Measurements from ENCODE around the gene FBXO15. TPM values are rescaled to one million over a fixed set of nuclear protein-coding genes. Genes with fewer than 3 reads are reported as not detected.

Gene FBXO15, protein sequence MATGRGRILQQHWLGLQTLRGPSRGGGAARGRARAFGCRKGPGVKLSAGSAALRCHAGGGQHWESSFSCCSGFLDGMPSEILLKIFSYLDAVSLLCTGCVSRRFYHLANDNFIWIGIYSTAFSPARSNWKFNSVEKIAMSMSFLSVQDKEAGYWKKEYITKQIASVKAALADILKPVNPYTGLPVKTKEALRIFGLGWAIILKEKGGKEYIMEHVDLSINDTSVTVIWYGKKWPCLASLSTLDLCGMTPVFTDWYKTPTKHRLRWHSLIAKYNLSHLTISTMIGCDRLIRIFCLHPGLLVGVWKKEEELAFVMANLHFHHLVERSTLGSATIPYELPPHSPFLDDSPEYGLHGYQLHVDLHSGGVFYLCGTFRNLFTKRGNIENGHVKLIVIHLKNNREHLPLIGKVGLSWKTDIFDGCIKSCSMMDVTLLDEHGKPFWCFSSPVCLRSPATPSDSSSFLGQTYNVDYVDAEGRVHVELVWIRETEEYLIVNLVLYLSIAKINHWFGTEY
- 0.48 TPM for polyA plus RNA-seq (2013, experiment 1 of 2)
- 0.60 TPM for polyA plus RNA-seq (2013, experiment 2 of 2)

- H3K23ac ChIP-seq (ENCODE audit: low read length in 2 of 2), result no peak within 1 kb of the TSS
- H3K36me3 ChIP-seq (ENCODE audit: control insufficient read depth in 1 of 2, insufficient read depth in 2 of 2, low read depth in 1 of 2, low read length in 2 of 2), result peaks cover 4 to 18% of the 10 kb centered on the region in 2 experiments
- peak within 1 kb of the TSS; percentile 87 for H4K8ac ChIP-seq (ENCODE audit: low read length)
- H2AFZ ChIP-seq (ENCODE audit: low read depth, low read length), result peak within 1 kb of the TSS; percentile 47
- peak within 1 kb of the TSS; percentile 73 for H2BK120ac ChIP-seq (ENCODE audit: low read depth, low read length)
- peak within 1 kb of the TSS; percentile 95 for H3K9ac ChIP-seq (ENCODE audit: low read length)
- peak; percentile 98 for DNase-seq
- H3K18ac ChIP-seq (ENCODE audit: low read depth in 1 of 2, low read length in 2 of 2), result peak within 1 kb of the TSS; percentile 69 to 84
- WGBS, result under 1% methylated on average over 55 of the region's 58 CpGs
- no peak within 1 kb of the TSS for H3K14ac ChIP-seq (ENCODE audit: low read length in 2 of 2)
- peak within 1 kb of the TSS in 1 of 2 experiments; percentile 21 for H2BK12ac ChIP-seq (ENCODE audit: low read length in 2 of 2)
- H2AK5ac ChIP-seq (ENCODE audit: low read length, severe bottlenecking), result peak within 1 kb of the TSS; percentile 33
- peaks cover 14% of the 10 kb centered on the region for H3K4me1 ChIP-seq (ENCODE audit: control insufficient read depth, insufficient read depth, low read depth, low read length)
- no peak within 1 kb of the TSS for H2BK5ac ChIP-seq (ENCODE audit: low read depth, low read length, poor library complexity, severe bottlenecking)
- H3K4ac ChIP-seq (ENCODE audit: low read depth in 1 of 2, low read length in 2 of 2), result peak within 1 kb of the TSS; percentile 60 to 75
- H3K79me1 ChIP-seq (replicated peaks; ENCODE audit: low read length, poor library complexity, severe bottlenecking), result peaks cover 23% of the 10 kb centered on the region
- H2BK15ac ChIP-seq (ENCODE audit: low read depth, poor library complexity, severe bottlenecking), result peak within 1 kb of the TSS; percentile 65
- H3K4me2 ChIP-seq (ENCODE audit: low read length, poor library complexity, severe bottlenecking), result peak within 1 kb of the TSS; percentile 97
- H3K27me3 ChIP-seq (ENCODE audit: control insufficient read depth in 1 of 2, insufficient read depth in 1 of 2, low read length in 2 of 2), result no peaks in the 10 kb centered on the region
- H3K4me3 ChIP-seq (ENCODE audit: insufficient read depth in 1 of 2, low read depth in 1 of 2, low read length in 2 of 2), result peak within 1 kb of the TSS; percentile 65 to 96
- H4K91ac ChIP-seq (ENCODE audit: low read length), result peak within 1 kb of the TSS; percentile 48
- no peaks in the 10 kb centered on the region for H3K9me3 ChIP-seq (ENCODE audit: control insufficient read depth, low read length)
- peak within 1 kb of the TSS; percentile 91 for H3K27ac ChIP-seq (ENCODE audit: low read length, poor library complexity, severe bottlenecking)
Observed at GRCh38 chr18:74147779-74148542, at the start of gene FBXO15, which contains the start of gene TIMM21. Gene FBXO15 (minus strand): TSS chr18:74147834. CDS start chr18:74147785, 49 bp downstream. Gene TIMM21 (plus strand): TSS chr18:74148523. CDS start chr18:74148809, 286 bp downstream.

DNA sequence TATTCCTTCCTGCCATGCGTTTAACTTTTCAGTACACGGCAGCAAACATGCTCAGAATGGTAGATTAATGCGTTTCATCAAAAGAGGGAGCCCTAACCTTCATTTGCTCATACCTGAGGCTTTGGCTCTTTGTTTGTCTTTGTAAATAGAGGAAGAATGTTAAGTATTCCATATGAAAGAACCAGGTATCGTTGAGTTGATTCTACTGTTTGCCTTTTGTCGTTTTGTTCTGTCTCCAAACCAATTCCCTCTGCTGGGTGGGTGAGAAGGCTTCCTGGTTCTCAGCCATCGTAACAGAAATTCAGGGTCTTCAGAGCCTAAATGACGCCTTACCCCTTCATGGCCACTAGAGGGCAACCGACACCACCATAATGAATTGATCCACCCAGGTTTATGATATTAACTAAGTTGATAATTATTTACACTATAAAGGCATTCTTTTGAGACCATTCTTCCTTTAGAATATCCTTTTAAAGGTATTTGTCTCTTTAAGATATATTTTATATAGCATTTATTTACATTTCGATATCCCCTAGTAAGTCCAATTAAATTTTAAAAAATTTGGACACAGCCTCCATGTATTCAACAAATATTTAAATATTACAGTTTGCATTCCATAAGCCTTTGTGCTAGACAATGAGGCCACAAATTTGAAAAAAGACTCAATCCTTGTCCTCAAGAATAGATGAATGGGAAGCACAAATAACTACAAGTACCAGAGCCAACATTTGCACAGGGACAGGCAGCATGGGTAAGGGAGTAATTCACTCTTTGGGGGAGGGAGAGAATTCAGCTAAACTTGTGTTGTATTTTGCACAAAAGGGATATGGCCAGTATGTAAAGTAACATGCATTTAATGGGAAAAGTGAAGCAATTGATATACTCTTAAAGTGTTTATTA, 48.8 kb upstream of the FBXO15 start:
- H2BK120ac ChIP-seq (ENCODE audit: low read depth, low read length), result no peak overlapping the region
- H3K14ac ChIP-seq (ENCODE audit: low read length in 2 of 2), result no peak overlapping the region
- no peak overlapping the region for H3K23ac ChIP-seq (ENCODE audit: low read length in 2 of 2)
- no peaks in the 10 kb centered on the region for H3K79me1 ChIP-seq (replicated peaks; ENCODE audit: low read length, poor library complexity, severe bottlenecking)
- no peak overlapping the region for H3K18ac ChIP-seq (ENCODE audit: low read depth in 1 of 2, low read length in 2 of 2)
- no peak overlapping the region for H4K91ac ChIP-seq (ENCODE audit: low read length)
- H3K4me3 ChIP-seq (ENCODE audit: insufficient read depth in 1 of 2, low read depth in 1 of 2, low read length in 2 of 2), result peak overlapping the region in 1 of 2 experiments; percentile 20
- no peak overlapping the region for H2BK12ac ChIP-seq (ENCODE audit: low read length in 2 of 2)
- H3K27me3 ChIP-seq (ENCODE audit: control insufficient read depth in 1 of 2, insufficient read depth in 1 of 2, low read length in 2 of 2), result peaks cover 15 to 22% of the 10 kb centered on the region in 2 experiments
- H3K4me1 ChIP-seq (ENCODE audit: control insufficient read depth, insufficient read depth, low read depth, low read length), result no peaks in the 10 kb centered on the region
- H4K8ac ChIP-seq (ENCODE audit: low read length), result no peak overlapping the region
- no peak overlapping the region for H2AFZ ChIP-seq (ENCODE audit: low read depth, low read length)
- DNase-seq, result peak; percentile 74
- 29% methylated on average over 5 of the region's 9 CpGs for WGBS
- peak overlapping the region; percentile 71 for H3K4me2 ChIP-seq (ENCODE audit: low read length, poor library complexity, severe bottlenecking)
- H3K36me3 ChIP-seq (ENCODE audit: control insufficient read depth in 1 of 2, insufficient read depth in 2 of 2, low read depth in 1 of 2, low read length in 2 of 2), result no peaks in the 10 kb centered on the region
- no peak overlapping the region for H3K27ac ChIP-seq (ENCODE audit: low read length, poor library complexity, severe bottlenecking)
- no peaks in the 10 kb centered on the region for H3K9me3 ChIP-seq (ENCODE audit: control insufficient read depth, low read length)
- no peak overlapping the region for H3K4ac ChIP-seq (ENCODE audit: low read depth in 1 of 2, low read length in 2 of 2)
- H2BK15ac ChIP-seq (ENCODE audit: low read depth, poor library complexity, severe bottlenecking), result no peak overlapping the region
- peak overlapping the region; percentile 43 for H3K9ac ChIP-seq (ENCODE audit: low read length)
- no peak overlapping the region for H2BK5ac ChIP-seq (ENCODE audit: low read depth, low read length, poor library complexity, severe bottlenecking)
- no peak overlapping the region for H2AK5ac ChIP-seq (ENCODE audit: low read length, severe bottlenecking)

DNA sequence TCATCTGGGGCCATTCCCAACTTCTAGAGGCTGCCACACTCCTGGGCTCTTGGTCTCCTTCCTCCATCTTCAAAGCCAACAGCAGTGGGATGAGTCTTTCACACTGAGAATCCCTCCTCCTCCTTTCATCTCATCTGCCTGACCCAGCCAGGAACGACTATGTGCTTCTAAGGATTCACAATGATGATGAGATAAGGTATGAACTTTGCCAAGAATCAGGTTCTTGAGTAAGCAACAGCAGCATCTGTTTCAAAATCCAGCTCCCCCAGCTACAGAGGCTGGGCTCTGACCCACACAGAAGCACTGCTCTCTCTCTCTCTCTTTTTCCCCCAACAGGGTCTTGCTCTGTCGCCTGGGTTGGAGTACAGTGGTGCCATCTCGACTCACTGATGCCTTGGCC, 47.1 kb upstream of the FBXO15 start:
- Histone ChIP-seq H4K91ac (ENCODE audit: low read length) (no peak overlapping the region), H3K36me3 (ENCODE audit: control insufficient read depth in 1 of 2, insufficient read depth in 2 of 2, low read depth in 1 of 2, low read length in 2 of 2) (no peaks in the 10 kb centered on the region)

More for the DNA sequence above, 47.1 kb upstream of the FBXO15 start:
- Histone ChIP-seq H3K9ac (ENCODE audit: low read length) (no peak overlapping the region), H2AK5ac (ENCODE audit: low read length, severe bottlenecking) (no peak overlapping the region), H3K4ac (ENCODE audit: low read depth in 1 of 2, low read length in 2 of 2) (no peak overlapping the region), H2BK15ac (ENCODE audit: low read depth, poor library complexity, severe bottlenecking) (no peak overlapping the region), H2BK120ac (ENCODE audit: low read depth, low read length) (no peak overlapping the region), H3K27ac (ENCODE audit: low read length, poor library complexity, severe bottlenecking) (no peak overlapping the region), H2AFZ (ENCODE audit: low read depth, low read length) (no peak overlapping the region), H3K23ac (ENCODE audit: low read length in 2 of 2) (no peak overlapping the region), H3K18ac (ENCODE audit: low read depth in 1 of 2, low read length in 2 of 2) (no peak overlapping the region), H4K8ac (ENCODE audit: low read length) (no peak overlapping the region), H3K4me2 (ENCODE audit: low read length, poor library complexity, severe bottlenecking) (no peak overlapping the region), H3K9me3 (ENCODE audit: control insufficient read depth, low read length) (no peaks in the 10 kb centered on the region), H2BK5ac (ENCODE audit: low read depth, low read length, poor library complexity, severe bottlenecking) (no peak overlapping the region), H3K4me3 (ENCODE audit: insufficient read depth in 1 of 2, low read depth in 1 of 2, low read length in 2 of 2) (no peak overlapping the region), H3K79me1 (replicated peaks; ENCODE audit: low read length, poor library complexity, severe bottlenecking) (no peaks in the 10 kb centered on the region), H2BK12ac (ENCODE audit: low read length in 2 of 2) (no peak overlapping the region), H3K27me3 (ENCODE audit: control insufficient read depth in 1 of 2, insufficient read depth in 1 of 2, low read length in 2 of 2) (peaks cover 9 to 22% of the 10 kb centered on the region in 2 experiments), H3K4me1 (ENCODE audit: control insufficient read depth, insufficient read depth, low read depth, low read length) (no peaks in the 10 kb centered on the region), H3K14ac (ENCODE audit: low read length in 2 of 2) (no peak overlapping the region)
- 79% methylated on average over 2 of the region's 3 CpGs for WGBS
- DNase-seq, result no peak
